Measurements from ENCODE around the gene IQGAP2.
"Not testable (repeated sequence)": the region's sequence is repeated elsewhere in the genome, so short reads cannot be mapped to it uniquely, and the experiment has no call there.

IQGAP2 gene

GRCh38 chr5:76412511-76412910, 9.4 kb downstream of the IQGAP2 start:
- no peak for DNase-seq (ENCODE audit: low spot score)

DNA sequence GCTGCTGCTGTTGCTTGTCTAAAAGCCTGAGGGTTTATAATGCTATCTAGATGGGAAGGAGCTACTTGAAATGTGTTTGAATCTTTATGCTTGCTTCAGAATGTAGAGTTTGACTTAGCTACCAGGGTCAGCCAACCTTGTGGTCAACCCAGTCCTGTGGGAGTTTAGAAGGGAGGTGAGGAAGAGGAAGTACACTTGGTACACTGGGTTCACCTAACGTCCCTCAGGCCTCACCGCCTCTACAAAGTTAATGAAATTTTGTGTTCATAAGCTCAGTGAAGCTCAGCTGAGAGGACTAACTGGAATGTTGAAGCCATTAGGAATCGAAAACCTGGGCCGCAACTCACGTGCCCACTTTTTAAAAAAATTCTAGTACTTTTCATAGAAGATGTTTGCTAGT, 10.7 kb downstream of the IQGAP2 start:
- DNase-seq (ENCODE audit: low spot score) = no peak

DNA sequence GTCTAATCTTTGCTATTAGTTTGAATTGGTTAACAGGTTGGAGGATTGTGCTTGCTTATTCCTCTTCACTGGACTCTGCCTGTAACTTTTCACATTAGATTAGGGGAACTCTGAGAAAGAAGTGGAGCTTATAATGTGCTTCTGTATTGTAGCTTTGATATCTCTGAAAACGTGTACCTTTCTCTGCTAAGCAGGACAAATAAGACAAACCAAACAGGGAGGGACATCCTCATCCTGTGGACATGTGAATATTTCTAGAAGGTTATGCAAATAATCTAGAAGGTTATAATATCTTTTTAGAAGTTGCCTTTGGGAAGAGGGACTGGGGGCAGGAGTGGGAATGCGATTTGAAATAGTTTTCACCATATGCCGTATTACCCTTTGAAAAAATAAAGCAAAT, 11.7 kb downstream of the IQGAP2 start:
- no peak for DNase-seq (ENCODE audit: low spot score)

DNA sequence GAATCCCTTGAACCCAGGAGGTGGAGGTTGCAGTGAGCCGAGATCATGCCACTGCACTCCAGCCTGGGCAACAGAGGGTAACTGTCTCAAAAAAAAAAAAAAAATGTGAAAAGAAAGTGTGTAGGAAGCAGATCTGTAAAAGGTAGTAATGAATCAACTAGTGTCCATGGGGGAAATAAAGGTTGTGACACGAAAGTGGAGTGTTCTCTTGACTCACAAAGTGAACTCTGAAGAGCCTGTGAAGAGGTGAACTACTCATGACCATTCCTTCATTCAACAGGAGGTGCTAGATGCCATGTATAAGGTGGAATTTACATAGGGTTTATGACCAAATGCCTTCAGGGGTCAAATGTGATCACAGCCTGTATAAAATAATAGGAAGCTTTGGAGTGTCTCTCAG, 12.8 kb downstream of the IQGAP2 start:
- DNase-seq (ENCODE audit: low spot score) = no peak

DNA sequence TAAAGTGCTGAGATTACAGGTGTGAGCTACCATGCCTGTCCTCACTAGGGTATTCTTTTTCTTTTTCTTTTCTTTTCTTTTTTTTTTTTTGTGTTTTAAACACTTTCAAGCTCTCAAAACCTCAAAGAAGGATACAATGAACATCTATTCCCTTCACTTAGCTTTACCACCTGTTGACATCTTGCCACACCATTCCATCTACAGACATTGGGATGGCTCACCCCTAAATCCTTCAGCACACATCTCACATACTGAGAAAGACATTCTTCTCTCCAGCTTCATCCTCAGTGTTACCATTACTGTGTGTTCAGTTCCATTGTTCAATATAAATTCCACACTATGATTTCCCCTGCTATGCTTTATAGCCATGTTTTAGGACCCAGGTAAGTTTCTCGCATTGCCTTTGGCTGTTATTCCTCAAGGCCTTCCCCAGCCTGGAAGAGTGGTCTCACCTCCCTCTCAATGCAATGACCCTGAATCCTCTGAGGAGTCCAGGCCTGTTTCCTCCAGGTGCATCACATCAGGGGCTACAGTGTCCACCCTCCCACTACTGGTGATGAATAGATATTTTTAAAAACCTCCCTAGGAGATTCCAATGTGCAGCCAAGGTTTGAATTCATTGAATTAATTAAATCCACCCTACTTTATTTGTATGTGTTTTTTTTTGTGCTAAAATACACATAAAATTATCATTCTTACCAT, 16.7 kb downstream of the IQGAP2 start:
- no peak for DNase-seq (ENCODE audit: low spot score)

GRCh38 chr5:76422227-76422626, 19.1 kb downstream of the IQGAP2 start:
- no peak for DNase-seq (ENCODE audit: low spot score)

GRCh38 chr5:76422742-76423141, 19.7 kb downstream of the IQGAP2 start:
- DNase-seq (ENCODE audit: low spot score) = no peak

- DNase-seq (ENCODE audit: low spot score) = no peak
Measured at GRCh38 chr5:76425146-76425545, 22.1 kb downstream of the IQGAP2 start.

DNA sequence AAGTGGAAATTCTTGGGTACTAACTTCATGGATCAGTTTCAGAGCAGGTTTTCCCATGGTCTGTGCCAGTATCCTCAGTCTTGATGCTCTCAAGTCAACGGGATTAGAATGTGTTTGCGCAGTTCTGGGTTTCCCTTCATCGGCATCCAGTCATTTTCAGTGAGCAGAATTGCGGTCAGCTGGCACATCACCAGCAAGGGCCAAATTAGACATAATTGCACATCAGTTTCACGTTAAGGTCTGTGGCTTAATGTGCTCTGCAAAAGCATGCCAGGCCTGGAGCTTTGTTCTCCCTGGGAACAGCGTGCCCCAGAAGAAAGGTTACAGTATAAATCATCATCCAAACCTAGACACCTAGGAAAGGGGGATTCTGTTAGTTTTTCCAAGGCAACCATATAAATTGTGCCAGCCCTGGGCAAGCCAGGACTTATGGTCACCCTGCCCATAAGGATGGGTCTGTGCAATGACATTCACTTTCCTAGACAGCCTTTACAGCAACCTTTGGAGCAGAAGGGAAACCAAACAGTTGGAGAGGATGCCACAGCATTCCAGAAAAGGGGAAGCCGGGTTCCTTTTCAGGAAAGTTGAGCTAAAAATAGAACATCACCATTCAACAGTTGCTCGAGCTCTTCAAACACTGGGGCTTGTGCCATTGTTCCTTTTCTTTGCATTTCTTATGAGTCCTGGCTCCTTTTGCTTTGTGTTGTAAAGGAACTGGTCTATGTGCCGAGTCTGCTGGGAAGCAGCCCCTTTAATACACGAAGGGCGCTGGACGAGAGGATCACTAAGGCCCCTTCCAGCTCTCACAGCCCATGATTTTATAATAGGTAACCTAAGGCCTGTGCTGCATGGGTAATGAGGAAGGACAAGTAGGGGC, 23.1 kb downstream of the IQGAP2 start:
- DNase-seq (ENCODE audit: low spot score) = no peak

GRCh38 chr5:76427206-76428140, 24.4 kb downstream of the IQGAP2 start:
- DNase-seq (ENCODE audit: low spot score) = peak; percentile 38

DNA sequence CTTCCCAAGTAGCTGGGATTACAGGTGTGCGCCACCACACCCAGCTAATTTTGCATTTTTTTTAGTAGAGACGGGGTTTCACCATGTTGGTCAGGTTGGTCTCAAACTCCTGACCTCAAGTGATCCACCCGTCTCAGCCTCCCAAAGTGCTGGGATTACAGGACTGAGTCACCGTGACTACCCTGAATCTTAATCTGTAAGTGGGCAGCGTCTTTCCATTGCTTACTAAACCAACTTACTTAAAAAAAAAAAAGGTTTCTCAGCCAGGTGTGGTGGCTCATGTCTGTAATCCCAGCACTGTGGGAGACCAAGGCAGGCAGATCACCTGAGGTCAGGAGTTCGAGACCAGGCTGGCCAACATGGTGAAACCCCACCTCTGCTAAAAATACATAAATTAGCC, 25.5 kb downstream of the IQGAP2 start:
- not testable (repeated sequence) for DNase-seq (ENCODE audit: low spot score)

DNA sequence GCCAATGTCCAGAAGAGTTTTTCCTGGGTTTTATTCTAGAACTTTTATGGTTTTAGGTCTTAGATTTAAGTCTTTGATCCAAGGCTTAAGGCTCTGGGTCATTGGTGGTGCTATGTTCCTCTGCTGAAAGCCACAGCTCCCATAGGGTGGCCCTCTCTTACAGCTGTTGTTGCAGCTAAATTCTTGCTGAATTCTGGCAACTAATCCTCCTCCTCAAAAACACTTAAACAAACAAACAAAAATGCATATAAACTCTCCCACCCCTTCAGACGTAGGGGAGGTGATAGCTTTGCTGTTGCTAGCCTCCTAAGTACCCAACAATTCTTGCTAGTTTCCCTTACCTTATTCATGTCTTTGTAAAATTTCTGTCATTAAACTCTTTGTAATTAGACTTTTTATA, 30.2 kb downstream of the IQGAP2 start:
- DNase-seq (ENCODE audit: low spot score) = no peak

DNA sequence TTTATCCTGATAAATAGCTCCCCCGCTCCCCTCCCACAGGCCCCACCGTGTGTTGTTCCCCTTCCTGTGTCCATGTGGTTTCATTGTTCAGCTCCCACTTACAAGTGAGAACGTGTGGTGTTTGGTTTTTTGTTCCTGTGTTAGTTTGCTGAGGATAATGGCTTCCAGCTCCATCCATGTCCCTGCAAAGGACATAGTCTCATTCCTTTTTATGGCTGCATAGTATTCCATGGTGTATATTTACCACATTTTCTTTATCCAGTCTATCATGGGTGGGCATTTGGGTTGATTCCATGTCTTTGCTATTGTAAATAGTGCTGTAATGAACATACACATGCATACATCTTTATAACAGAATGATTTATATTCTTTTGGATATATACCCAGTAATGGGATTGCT, 34.4 kb downstream of the IQGAP2 start:
- not testable (repeated sequence) for DNase-seq (ENCODE audit: low spot score)

GRCh38 chr5:76438025-76438424, 34.9 kb downstream of the IQGAP2 start:
- no peak for DNase-seq (ENCODE audit: low spot score)

- no peak for DNase-seq (ENCODE audit: low spot score)
Measured at GRCh38 chr5:76439201-76439600, 36.1 kb downstream of the IQGAP2 start.

DNA sequence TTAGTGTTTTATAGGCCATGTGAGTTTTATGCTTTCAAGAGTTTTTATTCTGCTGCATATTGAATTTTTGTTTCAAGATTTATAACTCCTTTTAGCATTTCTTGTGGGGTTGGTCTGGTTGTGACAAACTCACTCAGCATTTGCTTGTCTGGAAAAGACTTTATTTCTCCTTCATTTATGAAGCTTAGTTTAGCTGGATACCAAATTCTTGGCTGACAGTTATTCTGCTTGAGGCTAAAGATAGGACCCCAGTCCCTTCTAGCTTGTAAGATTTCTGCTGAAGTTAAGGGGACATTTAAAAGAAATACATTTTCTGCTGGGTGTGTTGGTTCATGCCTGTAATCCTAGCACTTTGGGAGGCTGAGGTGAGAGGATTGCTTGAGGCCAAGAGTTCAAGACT, 36.8 kb downstream of the IQGAP2 start:
- no peak for DNase-seq (ENCODE audit: low spot score)

DNA sequence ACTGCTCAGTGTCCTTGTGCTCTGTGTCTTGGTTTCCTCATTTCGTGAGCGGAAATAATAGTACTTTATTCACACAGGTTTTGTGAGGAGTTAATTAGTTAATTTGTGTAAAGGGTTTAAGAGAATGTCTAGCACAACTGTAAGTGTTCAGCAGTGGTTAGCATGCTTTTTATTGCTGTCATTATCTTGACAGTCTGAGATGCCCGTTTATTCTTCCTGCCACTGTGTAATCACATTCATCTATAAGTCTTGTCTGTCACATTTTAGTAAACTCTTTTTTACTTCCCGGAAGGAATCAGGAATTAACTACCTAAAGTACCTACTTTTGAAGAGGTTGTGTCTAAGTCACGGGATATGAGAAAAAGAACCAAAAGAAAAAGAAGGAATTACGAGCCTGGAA, 38.0 kb downstream of the IQGAP2 start:
- DNase-seq (ENCODE audit: low spot score) = no peak

DNA sequence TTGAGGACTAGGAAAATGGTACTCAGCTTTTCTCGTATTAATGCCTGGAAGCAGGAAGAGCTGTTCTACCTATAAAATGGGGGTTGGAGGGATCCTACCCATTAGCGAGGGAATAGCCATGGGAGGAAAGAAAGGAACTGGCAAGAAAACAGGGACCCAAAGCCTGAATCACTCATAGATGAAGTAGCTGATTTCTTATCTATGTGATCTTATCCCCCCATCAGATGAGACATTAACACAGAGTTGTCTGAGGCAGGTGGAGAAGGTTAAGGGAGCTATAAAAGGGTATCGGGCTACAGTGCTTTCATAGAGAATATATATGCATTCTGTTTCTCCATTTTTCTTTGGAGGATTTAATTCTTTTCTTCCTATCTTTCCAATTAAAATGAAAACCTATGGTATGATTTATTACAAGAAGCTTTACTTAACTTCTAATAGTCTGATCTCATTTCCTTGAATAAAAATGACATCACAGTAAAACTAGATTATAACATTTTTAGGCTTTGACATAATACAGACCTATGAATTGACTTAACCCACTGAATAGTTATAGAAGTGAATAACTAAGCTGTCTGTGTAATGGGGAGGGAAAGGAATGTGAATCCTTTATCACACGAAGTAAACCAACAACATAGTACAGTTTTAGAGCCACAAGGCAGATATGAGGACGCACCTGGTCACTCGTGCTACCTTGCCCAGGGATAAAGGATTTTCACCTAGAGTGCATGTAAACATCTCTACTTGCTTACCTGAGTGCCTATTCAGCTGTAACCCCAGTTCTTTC, 39.0 kb downstream of the IQGAP2 start:
- no peak for DNase-seq (ENCODE audit: low spot score)

- DNase-seq (ENCODE audit: low spot score) = no peak
Measured at GRCh38 chr5:76443066-76443800, 40.1 kb downstream of the IQGAP2 start.

DNA sequence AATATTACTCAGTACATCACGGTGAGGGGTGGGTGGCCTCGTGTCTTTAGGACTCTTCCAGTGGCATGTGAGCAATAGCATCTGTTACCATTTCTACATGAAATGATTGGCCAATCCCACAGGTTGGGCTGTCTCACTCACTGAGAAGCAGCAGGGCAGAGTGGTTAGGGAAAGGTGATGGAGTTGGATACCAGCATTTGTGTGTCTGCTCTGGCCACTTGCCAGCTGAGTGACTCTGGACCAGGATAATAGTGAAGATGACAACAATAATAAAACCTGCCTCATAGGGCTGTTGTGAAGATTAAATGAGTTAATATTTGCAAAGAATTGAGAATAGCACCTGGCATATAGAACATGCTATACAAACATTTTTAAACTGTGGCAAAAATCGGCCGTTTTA, 42.0 kb downstream of the IQGAP2 start:
- no peak for DNase-seq (ENCODE audit: low spot score)

DNA sequence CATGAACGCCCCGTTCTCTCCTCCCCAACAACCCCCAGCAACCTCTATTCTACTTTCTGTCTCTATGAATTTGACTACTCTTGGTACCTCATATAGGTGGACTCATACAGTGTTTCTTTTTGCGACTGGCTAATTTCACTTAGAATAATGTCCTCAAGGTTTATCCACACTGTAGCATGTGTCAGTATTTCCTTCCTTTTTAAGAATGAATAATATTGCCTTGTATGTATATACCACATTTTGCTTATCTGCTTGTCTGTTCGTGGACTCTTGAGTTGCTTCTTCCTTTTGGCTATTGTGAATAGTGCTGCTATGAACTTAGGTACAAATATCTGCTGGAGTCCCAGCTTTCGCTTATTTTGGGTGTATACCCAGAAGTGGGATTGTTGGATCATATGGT, 42.7 kb downstream of the IQGAP2 start:
- no peak for DNase-seq (ENCODE audit: low spot score)

All from putamen (tissue), 1 donor.